Ovary (tissue), 3 donors: ENCODE results near the gene RGS5.

Experiments used
- CTCF ChIP-seq, 3 donors: fragments of 450-650 bp in 2 of 3; fragments of 200-600 bp in 1 of 3; IDR thresholded peaks; one replicate each; pipeline versions ENCODE4 v1.5.1 to v1.8.0; 2016 to 2022; ENCODE audit warnings: antibody characterized with exemption in 3 of 3, mild to moderate bottlenecking in 1 of 3
- EP300 ChIP-seq: sonication (generic); formaldehyde crosslinking; IDR thresholded peaks from one replicate; pipeline ENCODE4 v1.6.1; 2017; ENCODE audit warnings: antibody characterized with exemption
- POLR2A ChIP-seq: fragments of 450-650 bp; IDR thresholded peaks from one replicate; pipeline ENCODE4 v1.6.1; 2017; ENCODE audit warnings: antibody characterized with exemption, mild to moderate bottlenecking, moderate library complexity
- donor health status: DM: no; HTN: no; CAD: no.

GRCh38 chr1:163248064-163248463 lies 45.3 kb upstream of the RGS5 start:
- TF ChIP-seq POLR2A (no peak), EP300 (no peak), CTCF (IDR thresholded peaks at IDR 0.05) (no peak)
